ENCODE results near the gene FAM170B.

The FAM170B gene

DNA sequence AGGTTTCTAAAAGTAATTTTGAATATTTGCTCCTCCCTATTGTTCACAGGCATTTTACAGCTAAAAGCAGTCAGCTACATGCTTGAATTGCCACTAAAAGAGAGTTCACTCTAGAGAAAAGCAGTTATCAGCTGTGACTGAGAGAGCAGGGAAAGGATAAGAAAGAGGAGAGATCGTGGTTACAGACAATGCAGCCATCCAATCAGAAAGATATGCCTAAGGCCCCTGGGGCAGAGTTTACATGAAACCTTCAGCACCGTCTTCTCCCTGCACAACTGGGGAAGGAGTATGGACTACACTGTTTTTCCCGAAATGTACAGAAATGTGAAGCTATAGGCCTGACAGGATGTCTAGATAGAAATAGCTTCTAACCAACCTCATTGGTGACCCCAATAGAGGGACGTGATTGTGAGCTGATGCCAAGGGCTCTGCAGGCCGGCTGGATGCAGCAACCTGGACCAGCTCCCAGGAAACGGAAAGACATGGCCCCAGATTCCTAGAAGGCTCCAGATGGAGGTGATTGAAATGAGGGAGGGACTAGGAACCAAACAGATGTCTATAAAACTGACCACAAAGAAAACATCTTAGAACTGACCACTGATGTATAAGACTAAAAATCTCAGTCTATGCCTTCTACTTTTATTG lies 15.3 kb downstream of the FAM170B start:
- DNase-seq = no peak

DNA sequence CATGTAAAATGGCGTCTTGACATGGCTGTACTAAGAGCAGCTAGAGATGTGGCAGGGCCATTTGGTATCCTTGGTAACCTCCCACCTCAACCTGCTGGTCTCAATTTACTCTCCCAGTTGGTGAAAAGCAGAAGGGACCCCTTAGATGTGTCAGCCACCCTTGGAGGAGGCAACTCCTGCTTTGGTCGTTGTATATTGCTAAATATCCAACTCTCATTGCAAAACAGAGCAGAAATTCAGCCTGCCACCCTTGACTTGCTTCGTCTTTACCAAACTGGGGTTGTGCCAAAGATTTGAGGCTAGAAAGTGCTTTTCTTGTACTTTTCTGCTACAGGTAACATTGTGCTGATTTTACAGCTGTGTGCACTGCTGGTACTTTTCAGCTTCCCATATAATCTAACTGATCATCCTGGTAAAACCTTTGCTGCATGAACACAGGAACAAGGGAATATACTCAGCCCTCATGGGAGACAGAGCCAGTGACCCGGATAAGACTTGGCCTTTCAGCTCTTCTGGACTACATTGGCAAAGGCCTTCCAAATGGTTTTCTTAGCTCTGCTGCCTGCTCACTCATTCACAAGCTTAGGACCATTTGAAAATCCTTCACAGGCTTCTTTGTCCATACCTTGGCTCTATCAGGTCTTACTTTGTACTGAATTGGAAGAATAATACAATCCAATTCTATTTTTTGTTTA lies 16.3 kb downstream of the FAM170B start:
- DNase-seq = peak; percentile 82

DNA sequence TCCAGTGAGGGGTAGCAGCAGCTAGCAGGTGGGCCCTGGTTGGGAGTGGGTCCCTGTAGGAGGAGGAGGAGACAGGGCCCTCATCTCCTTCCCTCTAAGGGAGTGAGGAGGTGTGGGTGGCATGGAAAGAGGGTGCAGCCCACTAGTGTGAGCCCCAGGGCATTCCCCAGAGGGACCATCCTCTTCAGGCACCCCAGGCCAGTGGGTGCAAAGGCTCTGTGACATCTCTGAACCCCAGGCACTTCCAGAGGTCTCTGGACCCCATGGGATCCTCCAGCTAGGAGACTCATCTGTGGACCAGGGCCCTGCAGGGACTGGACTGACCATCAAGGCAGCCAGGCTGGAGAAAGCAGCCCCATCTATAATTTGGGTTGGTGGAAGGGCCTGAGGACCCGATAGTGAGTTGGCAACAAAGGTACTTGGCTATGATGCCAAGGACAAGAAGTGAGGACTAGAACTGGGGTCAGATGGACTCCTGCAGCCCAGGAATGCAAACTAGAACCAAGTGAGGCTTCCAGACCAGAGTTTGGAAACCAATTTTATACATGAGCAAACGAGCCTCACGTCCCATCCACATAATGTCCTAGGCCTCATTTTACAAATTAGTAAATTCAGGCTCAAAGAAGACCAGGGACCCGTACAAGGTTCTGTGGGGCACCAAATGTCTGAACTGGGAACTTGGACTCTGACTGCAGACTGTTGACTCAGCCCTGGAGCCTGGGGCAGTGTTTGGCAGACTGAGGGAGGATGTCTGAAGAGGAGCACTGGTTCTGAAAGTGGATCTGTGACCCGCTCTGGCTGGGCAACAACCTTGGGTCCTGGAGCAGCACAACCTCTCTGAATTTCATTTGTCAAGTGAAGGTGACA lies 17.1 kb downstream of the FAM170B start:
- no peak for DNase-seq

DNA sequence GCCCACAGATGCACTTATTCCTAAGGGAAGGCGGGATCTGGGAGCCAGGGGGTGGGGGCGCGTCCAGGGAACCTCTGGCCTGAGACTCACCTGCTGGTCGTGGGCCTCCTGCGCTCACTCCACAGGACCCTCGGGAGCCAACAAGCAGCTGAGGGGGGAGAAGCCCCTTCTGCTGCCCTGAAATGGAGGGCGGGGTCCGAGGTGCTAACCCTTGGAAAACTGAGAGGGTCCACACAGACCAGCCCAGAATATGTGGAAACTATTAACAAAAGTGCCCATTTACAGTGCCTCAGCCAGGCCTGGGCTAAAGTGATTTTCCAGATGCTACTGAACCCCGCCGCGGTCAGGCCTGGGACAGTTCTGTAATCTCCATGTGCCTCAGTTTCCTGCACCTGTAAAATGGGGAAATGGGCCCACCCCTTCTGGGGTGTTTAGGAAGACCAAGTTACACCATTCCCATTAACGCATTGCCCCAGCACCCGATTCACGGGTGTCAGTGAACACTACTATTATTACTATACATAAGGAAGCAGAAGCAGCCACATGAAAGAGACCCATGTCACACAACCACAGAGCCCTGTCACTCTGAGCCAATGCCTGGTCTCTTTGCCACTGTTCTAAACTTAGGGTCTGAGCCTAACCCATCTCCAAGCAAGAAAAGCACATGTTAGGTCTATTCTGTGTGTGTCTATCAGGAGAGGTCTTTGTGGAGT lies 17.9 kb downstream of the FAM170B start:
- peak; percentile 42 for DNase-seq

DNA sequence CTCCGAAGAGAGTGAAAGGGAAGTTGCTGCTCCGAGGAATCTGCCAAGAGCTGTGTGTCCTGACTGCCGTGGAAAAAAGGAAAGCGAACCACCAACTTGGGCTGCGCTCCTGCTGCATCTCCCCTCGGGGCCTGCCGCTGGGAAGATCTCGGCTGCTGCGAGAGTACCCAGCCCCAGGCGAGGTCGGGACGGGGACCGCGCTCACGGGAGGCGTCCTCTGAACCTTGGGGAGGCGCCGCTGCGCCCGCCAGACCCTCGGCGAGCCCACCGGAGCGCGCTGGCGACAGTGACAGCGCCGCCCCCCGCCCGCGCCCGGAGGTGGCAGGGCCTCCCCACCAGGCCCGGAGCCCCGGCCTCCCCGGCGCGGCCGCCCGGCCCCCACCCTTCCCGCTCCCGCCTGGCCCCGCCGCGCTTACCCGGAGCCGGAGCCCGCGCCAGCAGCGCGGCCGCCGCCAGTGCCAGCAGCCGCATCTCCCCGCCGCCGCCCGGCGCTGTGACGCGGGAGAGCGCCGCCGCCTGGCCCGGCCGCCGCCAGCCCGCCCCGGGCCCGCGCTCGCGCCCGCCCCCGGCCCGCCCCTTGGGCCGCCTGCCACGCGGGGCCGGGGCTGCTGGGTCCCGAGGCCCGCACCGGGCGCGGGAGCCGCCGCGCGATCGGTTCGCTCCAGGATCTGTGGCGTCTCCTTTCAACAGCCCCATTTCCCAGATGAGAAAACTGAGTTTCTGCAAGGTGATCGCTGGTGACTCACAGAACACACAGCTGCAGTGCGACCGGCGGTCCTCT lies 18.6 kb downstream of the FAM170B start, which contains the start of gene VSTM4:
Gene VSTM4, minus strand, starts transcription at position 508 of the 781 bp plus-strand sequence. Its CDS starts 37 bp downstream, at position 471.
- DNase-seq = no peak

DNA sequence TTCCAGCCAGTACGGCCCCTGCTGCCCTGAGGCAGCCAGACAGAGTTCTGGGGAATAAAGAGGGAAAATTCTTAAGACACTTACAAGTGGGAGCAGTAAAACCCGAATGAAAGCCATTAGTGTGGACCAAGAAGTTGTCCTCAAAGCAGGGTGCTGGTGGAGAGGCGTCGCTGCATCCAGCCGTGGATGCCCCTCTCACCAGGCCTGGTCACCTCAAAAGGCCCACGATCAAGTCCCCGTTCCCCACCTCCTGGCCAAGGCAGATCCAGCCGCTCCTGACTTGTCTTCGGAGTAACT lies 19.2 kb downstream of the FAM170B start:
- no peak for DNase-seq

- DNase-seq = no peak
Observed at GRCh38 chr10:49113741-49114141, 20.1 kb downstream of the FAM170B start.

- DNase-seq = no peak
Observed at GRCh38 chr10:49112851-49113250, 21.0 kb downstream of the FAM170B start.

DNA sequence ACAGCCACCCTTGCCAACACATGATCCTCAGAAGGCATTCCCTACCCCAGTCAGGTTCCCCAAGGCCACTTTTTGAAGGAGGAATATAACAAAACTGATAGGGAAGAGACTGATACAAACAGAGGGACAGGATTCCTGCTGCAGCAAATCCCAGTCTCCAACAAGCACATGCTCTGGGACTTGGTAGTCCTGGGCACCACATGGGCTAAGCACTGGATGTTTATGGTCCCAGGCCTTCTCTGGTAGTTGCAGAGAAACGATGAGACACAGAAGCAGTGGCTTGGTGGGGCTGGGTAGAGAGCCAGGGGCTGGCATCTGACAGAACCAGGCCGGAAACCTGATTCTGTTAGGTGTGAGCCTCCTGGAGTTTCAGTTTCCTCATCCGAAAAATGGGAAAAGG lies 21.7 kb downstream of the FAM170B start:
- no peak for DNase-seq

- no peak for DNase-seq
Observed at GRCh38 chr10:49111320-49111698, 22.5 kb downstream of the FAM170B start.

- no peak for DNase-seq
Observed at GRCh38 chr10:49110684-49111319, 23.0 kb downstream of the FAM170B start.

DNA sequence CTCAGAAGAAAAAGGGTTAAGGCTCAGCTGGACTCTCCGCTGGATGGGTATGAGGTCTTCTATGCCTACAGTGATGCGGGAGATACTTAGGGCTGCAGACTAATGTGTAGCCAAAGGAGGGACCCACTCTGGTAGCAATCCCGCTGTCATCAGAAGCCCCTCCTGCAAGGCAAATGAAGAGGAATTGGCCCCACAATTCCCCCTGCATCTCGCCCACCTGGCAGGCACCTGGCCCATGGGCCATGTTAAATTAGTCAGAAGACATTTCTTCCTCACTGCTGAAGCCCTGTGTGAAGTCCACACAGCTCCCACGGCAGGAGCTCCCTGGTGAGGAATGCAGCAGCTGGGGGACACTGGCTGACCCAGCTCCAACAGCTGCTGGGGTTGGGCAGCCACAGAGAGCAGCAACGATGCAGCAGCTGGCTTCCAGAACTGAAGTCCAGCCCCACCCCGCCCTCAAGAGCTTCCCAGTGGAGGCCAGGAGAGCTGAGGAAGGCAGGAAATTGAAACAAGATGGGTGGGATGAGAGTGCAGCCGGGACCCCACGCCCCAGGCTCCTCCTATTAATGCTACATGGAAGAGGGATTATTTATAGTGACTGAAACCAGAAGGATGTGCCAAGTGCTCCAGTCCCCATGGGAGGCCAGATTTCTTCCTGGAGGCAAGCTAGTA lies 24.0 kb downstream of the FAM170B start:
- DNase-seq = no peak

DNA sequence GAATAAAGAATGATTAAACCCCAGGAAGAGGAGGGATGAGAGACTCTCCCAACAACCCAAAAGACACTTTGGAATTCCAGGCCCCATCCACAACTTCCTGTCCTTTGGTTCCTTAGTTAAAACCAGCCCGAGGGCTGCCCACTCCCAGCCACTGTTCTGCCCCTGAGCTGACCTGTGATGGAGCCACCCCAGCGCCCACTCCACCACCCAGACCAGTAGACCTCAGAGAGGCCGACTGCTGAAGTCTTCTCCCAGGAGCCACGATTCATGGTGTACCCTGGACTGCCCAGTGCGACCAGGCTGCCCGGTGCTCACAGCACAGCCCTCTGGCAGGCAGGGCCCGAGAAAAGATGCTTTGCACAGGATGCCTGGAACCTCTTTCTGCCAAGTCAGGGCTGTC lies 25.2 kb downstream of the FAM170B start:
- DNase-seq = no peak

- DNase-seq = no peak
Observed at GRCh38 chr10:49107887-49108267, 25.9 kb downstream of the FAM170B start.

- no peak for DNase-seq
Observed at GRCh38 chr10:49107111-49107886, 26.5 kb downstream of the FAM170B start.

GRCh38 chr10:49106451-49106850 lies 27.4 kb downstream of the FAM170B start:
- peak; percentile 48 for DNase-seq

- no peak for DNase-seq
Observed at GRCh38 chr10:49105076-49105475, 28.7 kb downstream of the FAM170B start.

DNA sequence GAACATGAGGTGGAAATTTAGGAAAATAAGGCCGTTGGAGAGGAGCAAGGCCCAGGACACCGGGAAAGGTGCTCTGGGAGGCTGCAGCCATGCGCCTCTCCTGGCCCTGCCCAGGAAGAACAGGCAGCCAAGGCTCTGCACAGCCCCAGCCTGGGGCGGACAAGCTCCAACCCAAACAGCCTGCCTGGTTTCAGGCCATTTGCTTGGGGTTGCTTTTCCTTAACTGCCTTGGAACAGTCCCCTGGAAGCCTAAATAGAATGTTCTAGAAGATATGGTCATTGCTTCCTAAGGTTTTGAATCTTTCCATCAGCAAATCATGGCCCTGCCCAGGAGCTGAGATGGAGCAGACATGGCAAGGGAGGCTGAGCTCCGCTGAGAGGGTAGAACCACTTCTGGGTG lies 29.5 kb downstream of the FAM170B start:
- DNase-seq = no peak

GRCh38 chr10:49103761-49104160 lies 30.1 kb downstream of the FAM170B start:
- no peak for DNase-seq

GRCh38 chr10:49099046-49099445 lies 34.8 kb downstream of the FAM170B start:
- DNase-seq = no peak

Data from MV-4-11 (cell line).